Measurements from ENCODE around the gene ASB18.

DNA sequence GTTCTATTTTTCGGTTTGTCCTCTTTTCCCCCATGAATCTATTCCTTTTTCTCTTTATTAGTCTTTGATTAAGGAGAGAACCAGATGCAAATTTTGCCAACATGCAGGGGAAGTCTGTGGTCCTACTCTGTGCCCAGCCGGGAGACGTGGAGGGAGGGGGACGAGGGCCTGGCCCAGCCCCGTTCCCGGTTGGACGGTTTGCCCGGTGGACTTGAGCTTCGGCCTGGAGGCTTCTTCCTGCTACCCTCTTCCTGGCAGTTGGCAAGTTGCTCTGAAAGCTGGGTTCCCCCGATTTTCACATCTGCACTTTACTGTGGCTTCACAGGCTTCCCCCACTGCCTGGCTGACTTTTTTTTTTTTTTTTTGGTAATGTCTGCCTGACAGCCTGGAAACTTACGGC, 56.7 kb downstream of the ASB18 start:
- TF ChIP-seq, protein P1, sequence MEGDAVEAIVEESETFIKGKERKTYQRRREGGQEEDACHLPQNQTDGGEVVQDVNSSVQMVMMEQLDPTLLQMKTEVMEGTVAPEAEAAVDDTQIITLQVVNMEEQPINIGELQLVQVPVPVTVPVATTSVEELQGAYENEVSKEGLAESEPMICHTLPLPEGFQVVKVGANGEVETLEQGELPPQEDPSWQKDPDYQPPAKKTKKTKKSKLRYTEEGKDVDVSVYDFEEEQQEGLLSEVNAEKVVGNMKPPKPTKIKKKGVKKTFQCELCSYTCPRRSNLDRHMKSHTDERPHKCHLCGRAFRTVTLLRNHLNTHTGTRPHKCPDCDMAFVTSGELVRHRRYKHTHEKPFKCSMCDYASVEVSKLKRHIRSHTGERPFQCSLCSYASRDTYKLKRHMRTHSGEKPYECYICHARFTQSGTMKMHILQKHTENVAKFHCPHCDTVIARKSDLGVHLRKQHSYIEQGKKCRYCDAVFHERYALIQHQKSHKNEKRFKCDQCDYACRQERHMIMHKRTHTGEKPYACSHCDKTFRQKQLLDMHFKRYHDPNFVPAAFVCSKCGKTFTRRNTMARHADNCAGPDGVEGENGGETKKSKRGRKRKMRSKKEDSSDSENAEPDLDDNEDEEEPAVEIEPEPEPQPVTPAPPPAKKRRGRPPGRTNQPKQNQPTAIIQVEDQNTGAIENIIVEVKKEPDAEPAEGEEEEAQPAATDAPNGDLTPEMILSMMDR (CRISPR knock-in tag; IDR thresholded peaks at IDR 0.05): no peak
- TF ChIP-seq, protein P2, sequence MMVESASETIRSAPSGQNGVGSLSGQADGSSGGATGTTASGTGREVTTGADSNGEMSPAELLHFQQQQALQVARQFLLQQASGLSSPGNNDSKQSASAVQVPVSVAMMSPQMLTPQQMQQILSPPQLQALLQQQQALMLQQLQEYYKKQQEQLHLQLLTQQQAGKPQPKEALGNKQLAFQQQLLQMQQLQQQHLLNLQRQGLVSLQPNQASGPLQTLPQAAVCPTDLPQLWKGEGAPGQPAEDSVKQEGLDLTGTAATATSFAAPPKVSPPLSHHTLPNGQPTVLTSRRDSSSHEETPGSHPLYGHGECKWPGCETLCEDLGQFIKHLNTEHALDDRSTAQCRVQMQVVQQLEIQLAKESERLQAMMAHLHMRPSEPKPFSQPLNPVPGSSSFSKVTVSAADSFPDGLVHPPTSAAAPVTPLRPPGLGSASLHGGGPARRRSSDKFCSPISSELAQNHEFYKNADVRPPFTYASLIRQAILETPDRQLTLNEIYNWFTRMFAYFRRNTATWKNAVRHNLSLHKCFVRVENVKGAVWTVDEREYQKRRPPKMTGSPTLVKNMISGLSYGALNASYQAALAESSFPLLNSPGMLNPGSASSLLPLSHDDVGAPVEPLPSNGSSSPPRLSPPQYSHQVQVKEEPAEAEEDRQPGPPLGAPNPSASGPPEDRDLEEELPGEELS (CRISPR knock-in tag; IDR thresholded peaks at IDR 0.05): no peak
- TF ChIP-seq NFATC3 (CRISPR knock-in tag; IDR thresholded peaks at IDR 0.05): no peak
- TF ChIP-seq NR2C2 (CRISPR knock-in tag; IDR thresholded peaks at IDR 0.05; ENCODE audit: borderline replicate concordance): no peak
- TF ChIP-seq, protein P3, sequence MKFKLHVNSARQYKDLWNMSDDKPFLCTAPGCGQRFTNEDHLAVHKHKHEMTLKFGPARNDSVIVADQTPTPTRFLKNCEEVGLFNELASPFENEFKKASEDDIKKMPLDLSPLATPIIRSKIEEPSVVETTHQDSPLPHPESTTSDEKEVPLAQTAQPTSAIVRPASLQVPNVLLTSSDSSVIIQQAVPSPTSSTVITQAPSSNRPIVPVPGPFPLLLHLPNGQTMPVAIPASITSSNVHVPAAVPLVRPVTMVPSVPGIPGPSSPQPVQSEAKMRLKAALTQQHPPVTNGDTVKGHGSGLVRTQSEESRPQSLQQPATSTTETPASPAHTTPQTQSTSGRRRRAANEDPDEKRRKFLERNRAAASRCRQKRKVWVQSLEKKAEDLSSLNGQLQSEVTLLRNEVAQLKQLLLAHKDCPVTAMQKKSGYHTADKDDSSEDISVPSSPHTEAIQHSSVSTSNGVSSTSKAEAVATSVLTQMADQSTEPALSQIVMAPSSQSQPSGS (CRISPR knock-in tag; IDR thresholded peaks at IDR 0.05): no peak
- TF ChIP-seq POLR2AphosphoS5 (IDR thresholded peaks at IDR 0.05; ENCODE audit: low read depth, low read length): no peak
